OCI-LY1 (cell line): ENCODE results near the gene PRDX1.
"Not testable (repeated sequence)": the region's sequence is repeated elsewhere in the genome, so short reads cannot be mapped to it uniquely, and the experiment has no call there.

ENCODE experiments used
- H2AFZ ChIP-seq: fragments of 200-600 bp; sonication (generic), shearing (Covaris generic); 2 replicates; pipeline ENCODE4 v1.6.0; 2014; ENCODE audit warnings: antibody characterized with exemption, mild to moderate bottlenecking, low read length
- H3F3A ChIP-seq: fragments of 200-600 bp; sonication (generic), shearing (Covaris generic); 2 replicates; pipeline ENCODE4 v1.6.0; 2014; ENCODE audit warnings: mild to moderate bottlenecking, antibody characterized with exemption, low read length, moderate library complexity; ENCODE audit not compliant: insufficient read depth
- H3K27ac ChIP-seq: fragments of 200-600 bp; sonication (generic); 2 replicates; pipeline ENCODE4 v1.5.1; 2014; ENCODE audit warnings: low read length, mixed run types, mild to moderate bottlenecking, low read depth; ENCODE audit not compliant: poor library complexity, severe bottlenecking
- H3K27me3 ChIP-seq: fragments of 200-600 bp; sonication (generic); 2 replicates; pipeline ENCODE4 v1.6.0; 2014; ENCODE audit warnings: antibody characterized with exemption, mild to moderate bottlenecking, low read length, moderate library complexity; ENCODE audit not compliant: insufficient read depth
- H3K36me3 ChIP-seq: fragments of 200-600 bp; sonication (generic); 2 replicates; pipeline ENCODE4 v1.6.1; 2014; ENCODE audit warnings: mild to moderate bottlenecking, antibody characterized with exemption, low read length, moderate library complexity, mixed read lengths; ENCODE audit not compliant: insufficient read depth
- H3K4me1 ChIP-seq: fragments of 200-600 bp; sonication (generic); 2 replicates; pipeline ENCODE4 v1.5.1; 2014; ENCODE audit warnings: mild to moderate bottlenecking, low read length, moderate library complexity; ENCODE audit not compliant: insufficient read depth, severe bottlenecking
- H3K4me2 ChIP-seq: fragments of 200-600 bp; sonication (generic), shearing (Covaris generic); 2 replicates; pipeline ENCODE4 v1.6.1; 2014; ENCODE audit warnings: low read length
- H3K4me3 ChIP-seq: fragments of 200-600 bp; sonication (generic); 2 replicates; pipeline ENCODE4 v1.5.1; 2014; ENCODE audit warnings: low read length, low read depth, mild to moderate bottlenecking, mixed read lengths; ENCODE audit not compliant: poor library complexity, severe bottlenecking
- H3K79me2 ChIP-seq: fragments of 200-600 bp; shearing (Covaris generic); 2 replicates; pipeline ENCODE4 v1.6.1; 2016; ENCODE audit warnings: mixed run types, low read length, mixed read lengths; ENCODE audit not compliant: insufficient read depth
- H3K9ac ChIP-seq: fragments of 200-600 bp; sonication (generic), shearing (Covaris generic); 2 replicates; pipeline ENCODE4 v1.6.1; 2014; ENCODE audit warnings: mild to moderate bottlenecking, low read length, mixed read lengths
- H3K9me2 ChIP-seq: fragments of 200-600 bp; sonication (generic), shearing (Covaris generic); 2 replicates; pipeline ENCODE4 v1.6.1; 2014; ENCODE audit warnings: low read depth, mild to moderate bottlenecking, low read length, mixed read lengths
- H3K9me3 ChIP-seq: fragments of 200-600 bp; shearing (Covaris generic); 2 replicates; pipeline ENCODE4 v1.6.1; 2014; ENCODE audit warnings: low read length, mixed read lengths
- H4K20me1 ChIP-seq: fragments of 200-600 bp; sonication (generic), shearing (Covaris generic); 2 replicates; pipeline ENCODE4 v1.6.0; 2016; ENCODE audit warnings: mild to moderate bottlenecking, low read length; ENCODE audit not compliant: insufficient read depth
- CTCF ChIP-seq: fragments of 200-600 bp; sonication (generic), shearing (Covaris generic); IDR thresholded peaks from 2 replicates; pipeline ENCODE4 v1.5.1; 2017; ENCODE audit warnings: mild to moderate bottlenecking, antibody characterized with exemption, low read length, moderate library complexity, mixed read lengths
- EZH2 ChIP-seq: fragments of 200-600 bp; sonication (generic), shearing (Covaris generic); IDR thresholded peaks from 2 replicates; pipeline ENCODE4 v1.8.0; 2017; ENCODE audit warnings: borderline replicate concordance, mixed run types, mild to moderate bottlenecking, antibody characterized with exemption, low read length, moderate library complexity, mixed read lengths

PRDX1 gene

DNA sequence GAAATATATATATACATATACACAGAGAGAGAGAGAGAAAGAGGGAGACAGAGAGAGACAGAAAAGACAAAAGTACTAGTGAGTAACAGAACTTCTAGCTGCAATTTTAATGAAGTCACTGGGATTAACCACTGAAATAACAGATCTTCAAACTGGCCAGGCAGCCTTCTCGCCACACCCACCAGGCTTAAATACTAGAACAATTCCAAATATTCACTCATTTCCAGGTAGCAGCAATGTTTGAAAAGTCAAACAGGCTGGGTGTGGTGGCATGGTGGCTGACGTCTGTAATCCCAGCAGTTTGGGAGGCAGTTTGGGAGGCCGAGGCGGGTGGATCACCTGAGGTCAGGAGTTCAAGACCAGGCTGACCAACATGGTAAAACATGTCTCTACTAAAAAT, 5.2 kb downstream of the PRDX1 start:
- Histone ChIP-seq H3F3A (no peaks in the 10 kb centered on the region), H3K4me2 (no peak overlapping the region), H2AFZ (no peak overlapping the region), H4K20me1 (no peaks in the 10 kb centered on the region), H3K9me3 (no peaks in the 10 kb centered on the region), H3K27me3 (no peaks in the 10 kb centered on the region), H3K79me2 (peaks cover 34% of the 10 kb centered on the region), H3K4me3 (no peak overlapping the region), H3K4me1 (peaks cover 36% of the 10 kb centered on the region), H3K9ac (no peak overlapping the region), H3K36me3 (peaks cover 84% of the 10 kb centered on the region), H3K9me2 (no peaks in the 10 kb centered on the region), H3K27ac (no peak overlapping the region)
- TF ChIP-seq CTCF (no peak), EZH2 (no peak)

DNA sequence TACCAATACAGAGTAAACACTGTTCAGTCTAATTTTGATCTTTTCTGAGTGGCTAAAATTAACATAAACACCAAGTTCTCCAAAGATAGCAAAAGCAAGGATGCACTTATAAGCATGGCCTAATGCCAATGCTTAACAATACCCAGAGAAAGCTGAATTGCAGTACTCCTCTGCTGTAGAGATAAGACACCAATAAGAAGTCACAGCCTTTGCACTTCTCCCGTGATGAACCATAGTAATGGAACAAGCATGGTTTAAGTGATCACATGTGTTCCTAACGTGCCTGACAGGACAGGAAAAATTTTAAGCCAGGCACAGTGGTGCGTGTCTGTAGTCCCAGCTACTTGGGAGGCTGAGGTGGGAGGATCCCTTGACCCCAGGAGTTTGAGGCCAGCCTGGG, 5.6 kb downstream of the PRDX1 start:
- no peak overlapping the region for H2AFZ ChIP-seq
- peaks cover 84% of the 10 kb centered on the region for H3K36me3 ChIP-seq
- no peak overlapping the region for H3K4me3 ChIP-seq
- peaks cover 30% of the 10 kb centered on the region for H3K79me2 ChIP-seq
- H3K9me2 ChIP-seq, result no peaks in the 10 kb centered on the region
- H3F3A ChIP-seq, result no peaks in the 10 kb centered on the region
- no peaks in the 10 kb centered on the region for H3K27me3 ChIP-seq
- TF ChIP-seq EZH2 (no peak), CTCF (no peak)
- H3K4me2 ChIP-seq, result no peak overlapping the region
- H3K4me1 ChIP-seq, result peaks cover 36% of the 10 kb centered on the region
- no peak overlapping the region for H3K27ac ChIP-seq
- no peak overlapping the region for H3K9ac ChIP-seq
- no peaks in the 10 kb centered on the region for H3K9me3 ChIP-seq
- H4K20me1 ChIP-seq, result no peaks in the 10 kb centered on the region

DNA sequence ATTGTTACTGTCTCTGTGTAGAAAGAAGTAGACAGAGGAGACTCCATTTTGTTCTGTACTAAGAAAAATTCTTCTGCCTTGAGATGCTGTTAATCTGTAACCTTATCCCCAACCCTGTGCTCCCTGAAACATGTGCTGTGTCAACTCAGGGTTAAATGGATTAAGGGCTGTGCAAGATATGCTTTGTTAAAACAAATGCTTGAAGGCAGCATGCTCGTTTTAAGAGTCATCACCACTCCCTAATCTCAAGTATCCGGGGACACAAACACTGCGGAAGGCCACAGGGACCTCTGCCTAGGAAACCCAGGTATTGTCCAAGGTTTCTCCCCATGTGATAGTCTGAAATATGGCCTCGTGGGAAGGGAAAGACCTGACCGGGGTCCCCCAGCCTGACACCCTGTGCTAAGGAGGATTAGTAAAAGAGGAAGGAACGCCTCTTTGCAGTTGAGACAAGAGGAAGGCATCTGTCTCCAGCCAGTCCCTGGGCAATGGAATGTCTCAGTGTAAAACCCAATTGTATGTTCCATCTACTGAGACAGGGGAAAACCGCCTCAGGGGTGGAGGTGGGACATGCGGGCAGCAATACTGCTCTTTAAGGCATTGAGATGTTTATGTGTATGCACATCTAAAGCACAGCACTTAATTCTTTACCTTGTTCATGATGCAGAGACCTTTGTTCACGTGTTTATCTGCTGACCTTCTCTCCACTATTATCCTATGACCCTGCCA, 8.0 kb downstream of the PRDX1 start:
- H2AFZ ChIP-seq, H3F3A ChIP-seq, H3K27ac ChIP-seq, H3K9me2 ChIP-seq, H3K9ac ChIP-seq, H3K79me2 ChIP-seq, H4K20me1 ChIP-seq, H3K4me3 ChIP-seq, H3K27me3 ChIP-seq, H3K4me2 ChIP-seq, H3K9me3 ChIP-seq: not testable (repeated sequence)
- H3K36me3 ChIP-seq, result peaks cover 97% of the 10 kb centered on the region
- peaks cover 20% of the 10 kb centered on the region for H3K4me1 ChIP-seq

DNA sequence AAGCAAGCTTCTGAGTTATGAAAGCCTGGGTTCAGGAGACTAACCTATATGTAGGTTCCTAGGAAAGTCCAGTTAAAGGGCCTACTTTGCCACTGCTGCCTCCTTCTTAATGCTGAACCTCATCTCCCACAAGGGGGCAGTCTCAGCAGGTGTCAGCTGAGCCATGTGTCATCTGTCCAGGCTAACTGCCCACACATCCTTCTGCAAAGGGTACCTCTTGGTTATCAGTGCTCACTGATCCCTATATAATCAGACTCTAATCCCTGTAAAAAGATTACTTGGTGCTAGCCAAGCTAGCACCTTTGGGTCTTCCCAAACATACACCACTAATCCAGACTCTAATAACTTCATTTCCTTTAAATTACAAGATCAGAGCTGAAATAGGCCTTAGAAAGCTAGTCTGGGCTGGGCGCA, 9.0 kb downstream of the PRDX1 start:
- no peak for TF ChIP-seq EZH2
- TF ChIP-seq CTCF, result peak; percentile 82
- Histone ChIP-seq H3K4me3 (no peak overlapping the region), H3K9me3 (no peaks in the 10 kb centered on the region), H3K27me3 (no peaks in the 10 kb centered on the region), H3K9ac (no peak overlapping the region), H3K4me2 (no peak overlapping the region), H3K27ac (no peak overlapping the region), H3K9me2 (no peaks in the 10 kb centered on the region), H3K36me3 (peaks cover 99% of the 10 kb centered on the region), H3K79me2 (peaks cover 5% of the 10 kb centered on the region; the same call in 1 of the 2 replicates), H3K4me1 (peaks cover 9% of the 10 kb centered on the region), H3F3A (no peaks in the 10 kb centered on the region), H4K20me1 (no peaks in the 10 kb centered on the region), H2AFZ (no peak overlapping the region)
